Neural progenitor cell (in vitro differentiated cells): ENCODE results near the gene ATAT1. TPM values are rescaled to one million over a fixed set of nuclear protein-coding genes. Genes with fewer than 3 reads are reported as not detected.

ENCODE experiments used
- DNase-seq: peaks from one replicate; pipeline ENCODE4 v3.0.0-alpha.2; 2016; ENCODE audit warnings: low spot score
- H2AFZ ChIP-seq: fragments of 200-600 bp; sonication (generic); replicated peaks from 2 replicates; pipeline ENCODE4 v1.6.1; 2016; ENCODE audit warnings: antibody characterized with exemption
- H3F3A ChIP-seq: fragments of 200-600 bp; sonication (generic); 2 replicates; pipeline ENCODE4 v1.6.1; 2016; ENCODE audit warnings: antibody characterized with exemption, low read depth
- H3K27ac ChIP-seq: fragments of 200-600 bp; sonication (generic); 2 replicates; pipeline ENCODE4 v1.5.1; 2016; ENCODE audit warnings: mild to moderate bottlenecking
- H3K27me3 ChIP-seq: fragments of 200-600 bp; sonication (generic); 2 replicates; pipeline ENCODE4 v1.6.1; 2016; ENCODE audit warnings: mild to moderate bottlenecking, moderate library complexity
- H3K36me3 ChIP-seq: fragments of 200-600 bp; sonication (generic); 2 replicates; pipeline ENCODE4 v1.5.1; 2016
- H3K4me1 ChIP-seq: fragments of 200-600 bp; sonication (generic); 2 replicates; pipeline ENCODE4 v1.6.1; 2016; ENCODE audit warnings: mixed run types
- H3K4me2 ChIP-seq: fragments of 200-600 bp; sonication (generic); 2 replicates; pipeline ENCODE4 v1.6.1; 2016
- H3K4me3 ChIP-seq: fragments of 200-600 bp; sonication (generic); 2 replicates; pipeline ENCODE4 v1.5.1; 2016
- H3K79me2 ChIP-seq: fragments of 200-600 bp; sonication (generic); 2 replicates; pipeline ENCODE4 v1.6.1; 2016; ENCODE audit warnings: low read depth
- H3K9ac ChIP-seq: fragments of 200-600 bp; sonication (generic); 2 replicates; pipeline ENCODE4 v1.6.1; 2016
- H3K9me3 ChIP-seq: fragments of 200-600 bp; sonication (generic); 2 replicates; pipeline ENCODE4 v1.5.1; 2016; ENCODE audit warnings: low read depth
- H4K20me1 ChIP-seq: fragments of 200-600 bp; sonication (generic); 2 replicates; pipeline ENCODE4 v1.6.1; 2016; ENCODE audit warnings: low read depth
- H3K27ac Mint-ChIP-seq: 3 replicates; pipeline ENCODE4 v1.8.0; 2021; ENCODE audit warnings: mixed read lengths
- H3K27me3 Mint-ChIP-seq: 2 replicates; pipeline ENCODE4 v1.8.0; 2022; ENCODE audit warnings: low read depth, mild to moderate bottlenecking, inconsistent platforms, moderate library complexity, mixed read lengths; ENCODE audit not compliant: insufficient read depth
- H3K36me3 Mint-ChIP-seq: 3 replicates; pipeline ENCODE4 v1.8.0; 2021; ENCODE audit warnings: mixed read lengths
- H3K4me1 Mint-ChIP-seq: 3 replicates; pipeline ENCODE4 v1.8.0; 2021; ENCODE audit warnings: mixed read lengths
- H3K4me3 Mint-ChIP-seq: 3 replicates; pipeline ENCODE4 v1.8.0; 2021; ENCODE audit warnings: mild to moderate bottlenecking, moderate library complexity, mixed read lengths
- H3K9me3 Mint-ChIP-seq: 3 replicates; pipeline ENCODE4 v1.8.0; 2020; ENCODE audit warnings: mixed read lengths
- CTCF ChIP-seq: fragments of 200-600 bp; sonication (generic); IDR thresholded peaks from 2 replicates; pipeline ENCODE4 v1.5.1; 2017; ENCODE audit warnings: antibody characterized with exemption, mild to moderate bottlenecking
- EZH2 ChIP-seq: fragments of 200-600 bp; sonication (generic); IDR thresholded peaks from 2 replicates; pipeline ENCODE4 v1.6.1; 2017; ENCODE audit warnings: antibody characterized with exemption, mild to moderate bottlenecking, moderate library complexity
- EZH2phosphoT487 ChIP-seq: fragments of 200-600 bp; sonication (generic); IDR thresholded peaks from 2 replicates; pipeline ENCODE4 v1.6.1; 2017; ENCODE audit warnings: antibody characterized with exemption
- total RNA-seq: library from RNA; depleted of rRNA; stranded (reverse); fragments of >200 nt; gene quantifications from 2 replicates; pipeline ENCODE4 v1.2.3, GENCODE V29; 2015; ENCODE audit warnings: low replicate concordance

The ATAT1 gene
- total RNA-seq, 1 donor from 2014 or later, result 17.9 TPM

- peak overlapping the region; percentile 97 for H3K4me2 ChIP-seq
Observed at GRCh38 chr6:30684386-30685156, 57.9 kb downstream of the ATAT1 start.

DNA sequence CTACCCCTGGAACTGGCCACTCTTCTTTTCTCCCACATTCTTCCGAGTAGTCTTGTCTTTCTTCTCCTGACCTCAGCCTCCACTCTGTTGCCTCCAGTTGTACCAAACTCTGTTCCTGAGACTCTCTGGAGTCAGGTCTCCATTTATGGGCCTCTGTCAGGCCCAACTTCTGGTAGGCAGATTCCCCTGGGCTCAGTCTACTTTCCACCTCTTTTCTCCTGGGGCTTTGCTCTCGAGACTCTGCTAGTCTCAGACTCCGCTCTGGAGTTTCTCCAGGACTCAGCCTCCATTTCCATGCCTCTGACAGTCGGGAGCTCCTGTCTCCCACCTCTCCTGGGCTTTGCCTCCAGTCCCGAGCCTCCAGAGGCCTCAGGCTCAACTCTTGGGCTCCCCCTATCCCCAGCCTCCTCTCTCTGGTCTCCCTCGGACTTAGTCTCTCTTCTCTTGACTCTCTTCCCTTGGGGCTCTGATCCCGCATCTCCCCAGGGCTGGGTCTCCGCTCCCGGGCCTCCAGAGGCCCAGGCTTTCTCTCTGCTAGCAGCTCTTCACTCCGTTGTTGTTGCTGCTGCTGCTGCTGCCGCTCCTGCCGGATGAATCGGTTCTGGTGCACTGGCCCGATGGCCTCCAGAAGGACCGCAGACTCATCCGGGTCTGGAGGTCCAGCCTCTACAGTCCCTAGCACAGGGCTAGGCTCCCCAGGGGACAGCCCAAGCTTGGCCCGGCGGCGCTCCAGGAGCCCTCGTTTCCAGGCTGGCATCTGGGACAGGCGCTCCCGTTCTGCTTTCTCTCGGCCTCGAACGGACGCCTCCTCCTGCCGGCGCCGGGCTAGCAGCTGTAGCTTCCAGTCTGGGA, 58.7 kb downstream of the ATAT1 start:
- peaks cover 30% of the 10 kb centered on the region for H3F3A ChIP-seq
- H3K4me1 ChIP-seq, result peaks cover 65% of the 10 kb centered on the region
- H3K27me3 Mint-ChIP-seq, result peaks cover 10% of the 10 kb centered on the region
- peaks cover 80% of the 10 kb centered on the region for H3K4me1 Mint-ChIP-seq
- no peak overlapping the region for H3K27ac ChIP-seq
- peak overlapping the region; percentile 95 for H3K4me3 Mint-ChIP-seq
- peaks cover 85% of the 10 kb centered on the region for H3K79me2 ChIP-seq
- peak overlapping the region; percentile 8 for H3K9ac ChIP-seq
- peak overlapping the region; percentile 93 for H3K27ac Mint-ChIP-seq
- no peaks in the 10 kb centered on the region for H3K27me3 ChIP-seq
- no peaks in the 10 kb centered on the region for H3K9me3 Mint-ChIP-seq
- TF ChIP-seq EZH2 (no peak), CTCF (no peak), EZH2phosphoT487 (no peak)
- H3K36me3 ChIP-seq, result no peaks in the 10 kb centered on the region
- no peak overlapping the region for H2AFZ ChIP-seq
- H3K4me3 ChIP-seq, result peak overlapping the region; percentile 90
- peak overlapping the region; percentile 97 for H3K4me2 ChIP-seq
- H4K20me1 ChIP-seq, result peaks cover 44% of the 10 kb centered on the region
- no peak for DNase-seq
- H3K36me3 Mint-ChIP-seq, result peaks cover 9% of the 10 kb centered on the region
- no peaks in the 10 kb centered on the region for H3K9me3 ChIP-seq

More at GRCh38 chr6:30684386-30685156, 57.9 kb downstream of the ATAT1 start:
- peaks cover 11% of the 10 kb centered on the region for H3K36me3 Mint-ChIP-seq
- H3K27me3 Mint-ChIP-seq, result peaks cover 8% of the 10 kb centered on the region
- H3K4me3 Mint-ChIP-seq, result peak overlapping the region; percentile 95
- H3K27me3 ChIP-seq, result no peaks in the 10 kb centered on the region
- peaks cover 81% of the 10 kb centered on the region for H3K79me2 ChIP-seq
- H3K9me3 ChIP-seq, result no peaks in the 10 kb centered on the region
- no peak overlapping the region for H3K9ac ChIP-seq
- TF ChIP-seq CTCF (no peak), EZH2 (no peak), EZH2phosphoT487 (no peak)
- H2AFZ ChIP-seq, result no peak overlapping the region
- peaks cover 80% of the 10 kb centered on the region for H3K4me1 Mint-ChIP-seq
- H4K20me1 ChIP-seq, result peaks cover 52% of the 10 kb centered on the region
- H3K27ac Mint-ChIP-seq, result peak overlapping the region; percentile 93
- H3K36me3 ChIP-seq, result no peaks in the 10 kb centered on the region
- no peak overlapping the region for H3K27ac ChIP-seq
- peaks cover 30% of the 10 kb centered on the region for H3F3A ChIP-seq
- peak overlapping the region; percentile 41 for H3K4me3 ChIP-seq
- no peak for DNase-seq
- H3K4me1 ChIP-seq, result peaks cover 65% of the 10 kb centered on the region
- H3K9me3 Mint-ChIP-seq, result no peaks in the 10 kb centered on the region

DNA sequence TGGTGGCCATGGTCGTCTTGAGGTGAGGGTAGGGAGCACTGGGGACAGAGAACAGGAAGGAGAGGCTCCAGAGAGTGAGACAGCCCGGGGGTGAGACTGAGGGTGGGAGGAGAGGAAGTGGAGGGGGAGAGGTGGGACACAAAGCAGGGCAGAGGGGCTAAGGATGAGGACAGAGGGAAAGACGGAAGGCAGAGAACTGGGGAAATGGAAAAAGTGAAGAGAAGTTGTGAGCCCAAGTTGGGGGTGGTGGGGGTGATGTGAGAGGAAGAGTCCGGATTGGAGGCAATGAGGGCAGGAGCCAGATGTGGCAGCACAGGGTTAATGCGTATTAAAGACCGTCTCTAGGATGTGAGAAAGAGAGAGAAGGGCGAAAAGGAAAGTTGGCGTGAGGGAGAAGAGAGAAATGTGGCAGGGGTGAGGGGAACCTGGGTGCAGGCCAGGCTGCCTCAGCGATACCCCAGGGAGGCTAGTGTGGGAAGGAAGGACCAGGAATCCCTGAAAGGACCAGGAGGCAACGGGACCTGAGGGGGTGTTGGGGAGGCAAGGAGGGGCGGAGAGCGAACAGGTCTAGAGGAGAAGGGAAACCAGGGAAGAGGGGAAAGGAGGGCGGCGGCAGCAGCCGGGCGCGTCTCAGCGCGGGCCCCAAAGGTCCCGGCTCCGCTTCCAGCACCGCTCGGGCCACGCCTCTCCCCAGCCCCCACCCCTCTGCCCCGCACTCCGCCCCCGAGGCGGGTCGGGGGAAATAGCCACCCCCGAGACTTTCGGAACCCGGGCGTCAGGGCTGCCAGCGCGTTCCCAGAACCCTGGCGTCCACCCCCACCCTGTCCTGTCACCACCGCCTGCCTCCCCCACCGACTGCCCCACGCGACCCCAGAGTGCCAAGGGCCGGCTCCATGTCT, 59.6 kb downstream of the ATAT1 start, which contains the start of gene PPP1R18:
Gene PPP1R18 (minus strand): TSS at position 637 of the 899 bp plus-strand sequence. CDS start 627 bp downstream, at position 10.
- H3K4me3 ChIP-seq, result peak within 1 kb of the TSS; percentile 90
- TF ChIP-seq EZH2 (no peak), EZH2phosphoT487 (no peak), CTCF (no peak)
- Mint-ChIP-seq H3K27me3 (peaks cover 7% of the 10 kb centered on the region), H3K27ac (peak within 1 kb of the TSS; percentile 95), H3K4me1 (peaks cover 81% of the 10 kb centered on the region), H3K9me3 (no peaks in the 10 kb centered on the region), H3K36me3 (peaks cover 6% of the 10 kb centered on the region), H3K4me3 (peak within 1 kb of the TSS; percentile 95)
- H3K4me2 ChIP-seq, result peak within 1 kb of the TSS; percentile 97
- H3K36me3 ChIP-seq, result no peaks in the 10 kb centered on the region
- H3K27ac ChIP-seq, result peak within 1 kb of the TSS; percentile 82
- H3K27me3 ChIP-seq, result no peaks in the 10 kb centered on the region
- peaks cover 80% of the 10 kb centered on the region for H3K79me2 ChIP-seq
- H3K9me3 ChIP-seq, result no peaks in the 10 kb centered on the region
- H4K20me1 ChIP-seq, result peaks cover 35% of the 10 kb centered on the region
- peaks cover 65% of the 10 kb centered on the region for H3K4me1 ChIP-seq
- peaks cover 34% of the 10 kb centered on the region for H3F3A ChIP-seq
- peak within 1 kb of the TSS; percentile 8 for H3K9ac ChIP-seq
- DNase-seq, result peak; percentile 75
- peak within 1 kb of the TSS; percentile 35 for H2AFZ ChIP-seq
